GM12878 (cell line): Measurements from ENCODE around the gene XPNPEP2. TPM values are rescaled to one million over a fixed set of nuclear protein-coding genes. Genes with fewer than 3 reads are reported as not detected.

Experiments
- ATAC-seq: fragments of 200-7000 bp; cut with Tn5 transposase; 3 replicates; pipeline ENCODE4 v1.9.1; 2020; ENCODE audit warnings: mild to moderate bottlenecking, moderate library complexity
- BruUV-seq: library from RNA; stranded (reverse); fragments of 400-500 nt; replicated peaks from 2 replicates; lab custom pipeline; 2021; lab: Mats Ljungman, UMichigan
- CTCF ChIA-PET: fragments of 300-600 bp; sonication (Branson Sonifier 250); formaldehyde crosslinking; extraction: SDS; loops from one replicate; lab custom pipeline; 2021; ENCODE audit warnings: inconsistent platforms; lab: Yijun Ruan, JAX
- POLR2A ChIA-PET: fragments of 350-600 bp; formaldehyde crosslinking; extraction: SDS; loops from one replicate; lab custom pipeline; 2021; ENCODE audit warnings: inconsistent platforms; lab: Charles Lee
- RAD21 ChIA-PET: fragments of 300-600 bp; sonication (Branson Sonifier 250); formaldehyde crosslinking; loops from one replicate; lab custom pipeline; 2023; ENCODE audit warnings: antibody characterized with exemption; ENCODE audit not compliant: unreplicated experiment; lab: Charles Lee
- SMC1A ChIA-PET: fragments of 300-600 bp; sonication (Branson Sonifier 250); formaldehyde crosslinking; loops from one replicate; lab custom pipeline; 2023; ENCODE audit not compliant: unreplicated experiment, uncharacterized antibody; lab: Charles Lee
- DNase-seq: peaks from one replicate; pipeline ENCODE4 v3.0.0-alpha.2; 2011; ENCODE audit warnings: low read depth, low spot score
- FAIRE-seq: peaks from 3 replicates; lab custom pipeline; 2011; peaks lifted over from hg19 to GRCh38; lab: Jason Lieb, UNC
- H2AFZ ChIP-seq: 2 replicates; pipeline ENCODE4 v1.6.0; 2011; ENCODE audit warnings: low read depth, low read length, control low read depth; ENCODE audit not compliant: control insufficient read depth
- H3K27ac ChIP-seq: 2 replicates; pipeline ENCODE4 v1.5.1; 2011; ENCODE audit warnings: control low read depth; ENCODE audit not compliant: control insufficient read depth, insufficient read depth
- H3K27me3 ChIP-seq, 2 experiments: replicated peaks in 1 of 2; 2 replicates each; pipeline versions ENCODE4 v1.6.0 to v1.6.1; 2011; ENCODE audit warnings: low read length in 1 of 2; ENCODE audit not compliant: control insufficient read depth in 2 of 2, insufficient read depth in 2 of 2
- H3K36me3 ChIP-seq, 2 experiments: 2 replicates each; pipeline ENCODE4 v1.5.1; 2011; ENCODE audit warnings: low read length in 1 of 2; ENCODE audit not compliant: control insufficient read depth in 2 of 2, insufficient read depth in 2 of 2
- H3K4me1 ChIP-seq: 2 replicates; pipeline ENCODE4 v1.6.1; 2011; ENCODE audit warnings: mild to moderate bottlenecking, low read length, moderate library complexity, mixed read lengths; ENCODE audit not compliant: control insufficient read depth, insufficient read depth
- H3K4me2 ChIP-seq: 2 replicates; pipeline ENCODE4 v1.6.0; 2011; ENCODE audit warnings: control low read depth; ENCODE audit not compliant: control insufficient read depth, insufficient read depth
- H3K4me3 ChIP-seq: fragments of 200-600 bp; sonication (generic); 2 replicates; pipeline ENCODE4 v1.5.1; 2016
- H3K79me2 ChIP-seq: 2 replicates; pipeline ENCODE4 v1.6.0; 2011; ENCODE audit warnings: low read length; ENCODE audit not compliant: control insufficient read depth, insufficient read depth
- H3K9ac ChIP-seq: 2 replicates; pipeline ENCODE4 v1.8.0; 2011; ENCODE audit warnings: low read length, control low read depth, mixed read lengths; ENCODE audit not compliant: control insufficient read depth, insufficient read depth
- H3K9me3 ChIP-seq: replicated peaks from 3 replicates; pipeline ENCODE4 v1.5.1; 2011; ENCODE audit warnings: mild to moderate bottlenecking, low read length; ENCODE audit not compliant: control insufficient read depth, insufficient read depth
- H4K20me1 ChIP-seq: 2 replicates; pipeline ENCODE4 v1.6.0; 2011; ENCODE audit not compliant: control insufficient read depth, insufficient read depth
- CBFB ChIP-seq: IDR thresholded peaks from 2 replicates; pipeline ENCODE4 v1.6.1; 2016; ENCODE audit warnings: antibody characterized with exemption, low read depth
- HCFC1 ChIP-seq: fragments of 150-350 bp; IDR thresholded peaks from 2 replicates; pipeline ENCODE4 v1.6.1; 2014; ENCODE audit warnings: low read length
- JUND ChIP-seq: IDR thresholded peaks from 2 replicates; pipeline ENCODE4 v1.6.1; 2012; ENCODE audit warnings: low read depth, mild to moderate bottlenecking, low read length, improper control_type of control experiment, moderate library complexity
- MTA3 ChIP-seq: IDR thresholded peaks from 2 replicates; pipeline ENCODE4 v1.6.1; 2012; ENCODE audit warnings: low read length, inconsistent platforms, borderline replicate concordance
- MYB ChIP-seq: fragments of 150-350 bp; IDR thresholded peaks from 2 replicates; pipeline ENCODE4 v1.6.1; 2014; ENCODE audit warnings: mild to moderate bottlenecking, low read depth, low read length, borderline replicate concordance
- NFYB ChIP-seq: IDR thresholded peaks from 2 replicates; pipeline ENCODE4 v1.6.1; 2011; ENCODE audit warnings: low read depth, mild to moderate bottlenecking, low read length, improper control_type of control experiment, moderate library complexity; ENCODE audit not compliant: insufficient read depth
- NR2C1 ChIP-seq: fragments of 450-650 bp; IDR thresholded peaks from 2 replicates; pipeline ENCODE4 v1.6.1; 2017; ENCODE audit warnings: antibody characterized with exemption, mild to moderate bottlenecking, moderate library complexity
- PAX8 ChIP-seq: fragments of 450-650 bp; IDR thresholded peaks from 2 replicates; pipeline ENCODE4 v1.6.1; 2017; ENCODE audit warnings: mild to moderate bottlenecking, moderate library complexity
- PRDM15 ChIP-seq: fragments of 450-650 bp; formaldehyde crosslinking; IDR thresholded peaks from 2 replicates; pipeline ENCODE4 v1.4.0; 2020; ENCODE audit warnings: mild to moderate bottlenecking, moderate library complexity
- RAD21 ChIP-seq: IDR thresholded peaks from 2 replicates; pipeline ENCODE4 v1.6.1; 2011; ENCODE audit warnings: mild to moderate bottlenecking, low read depth, low read length, moderate library complexity; ENCODE audit not compliant: insufficient read depth
- RFX5 ChIP-seq: IDR thresholded peaks from 2 replicates; pipeline ENCODE4 v1.6.1; 2011; ENCODE audit warnings: low read depth, low read length, improper control_type of control experiment
- SPI1 ChIP-seq: IDR thresholded peaks from 2 replicates; pipeline ENCODE4 v1.6.1; 2011; ENCODE audit warnings: low read depth, mild to moderate bottlenecking, low read length, moderate library complexity, borderline replicate concordance; ENCODE audit not compliant: insufficient read depth
- ZNF274 ChIP-seq: IDR thresholded peaks from one replicate; pipeline ENCODE4 v1.8.0; 2011; ENCODE audit not compliant: insufficient read length, insufficient read depth
- ZNF622 ChIP-seq: fragments of 450-650 bp; IDR thresholded peaks from 2 replicates; pipeline ENCODE4 v1.6.1; 2017; ENCODE audit warnings: mild to moderate bottlenecking, inconsistent platforms
- WGBS: methylation state at CpG from one replicate; pipeline ENCODE4 v1.1.6; 2016; ENCODE audit warnings: low lambda C conversion rate; ENCODE audit not compliant: insufficient replicate concordance, insufficient coverage; ENCODE audit errors: missing lambda C conversion rate; 5-methylcytosine and 5-hydroxymethylcytosine counted together
- in situ Hi-C: fragments of 300-500 bp; cut with MboI; formaldehyde crosslinking; loops from 9 replicates; pipeline ENCODE4 v1.14.3; 2018; ENCODE audit warnings: mixed read lengths
- intact Hi-C: fragments of 100-400 bp; cut with micrococcal nuclease; formaldehyde crosslinking; loops from one replicate; pipeline ENCODE4 v1.14.2; 2022; ENCODE audit not compliant: unreplicated experiment
- polyA plus RNA-seq, 11 experiments: library from polyadenylated mRNA; depleted of rRNA in 4 of 11; unstranded in 6 of 11; stranded (reverse) in 5 of 11; fragments of >200 nt; fragmentation: Nextera tagmentation in 4 of 11; fragmentation: Illumina TruSeq in 1 of 11; extraction: Ambion mirVana in 4 of 11; extraction: Trizol in 1 of 11; gene quantifications; 1 replicate in 1 of 11; 2 replicates in 10 of 11; pipeline versions ENCODE4 v1.2.1 to v1.2.3, GENCODE V29; 2011 to 2016; ENCODE audit warnings: inconsistent platforms in 2 of 11, missing spikeins in 2 of 11, low read depth in 1 of 11
- total RNA-seq, 4 experiments: library from RNA; depleted of rRNA in 3 of 4; stranded (reverse); fragments of >200 nt in 3 of 4; fragmentation: Illumina TruSeq in 1 of 4; extraction: Trizol in 1 of 4; gene quantifications; 2 replicates each; pipeline versions ENCODE4 v1.2.1 to v1.2.3, GENCODE V29; 2013 to 2021
- TF ChIP-seq, protein P1 (sequence below): IDR thresholded peaks from 2 replicates; pipeline ENCODE4 v1.6.1; 2011; ENCODE audit warnings: mild to moderate bottlenecking, low read depth, low read length, moderate library complexity; ENCODE audit not compliant: insufficient replicate concordance
- TF ChIP-seq, protein P2 (sequence below): fragments of 450-650 bp; IDR thresholded peaks from 2 replicates; pipeline ENCODE4 v1.6.1; 2014; ENCODE audit warnings: mild to moderate bottlenecking
- TF ChIP-seq, protein P3 (sequence below): IDR thresholded peaks from 2 replicates; pipeline ENCODE4 v1.6.1; 2012; ENCODE audit warnings: low read length, inconsistent platforms

The XPNPEP2 gene
- total and polyA plus RNA-seq, 10 of the 15 experiments (the other 5 are each of a cell fraction or from before 2014, with no cell fraction given) = 0.04 to 0.37 (median 0.15) TPM

DNA sequence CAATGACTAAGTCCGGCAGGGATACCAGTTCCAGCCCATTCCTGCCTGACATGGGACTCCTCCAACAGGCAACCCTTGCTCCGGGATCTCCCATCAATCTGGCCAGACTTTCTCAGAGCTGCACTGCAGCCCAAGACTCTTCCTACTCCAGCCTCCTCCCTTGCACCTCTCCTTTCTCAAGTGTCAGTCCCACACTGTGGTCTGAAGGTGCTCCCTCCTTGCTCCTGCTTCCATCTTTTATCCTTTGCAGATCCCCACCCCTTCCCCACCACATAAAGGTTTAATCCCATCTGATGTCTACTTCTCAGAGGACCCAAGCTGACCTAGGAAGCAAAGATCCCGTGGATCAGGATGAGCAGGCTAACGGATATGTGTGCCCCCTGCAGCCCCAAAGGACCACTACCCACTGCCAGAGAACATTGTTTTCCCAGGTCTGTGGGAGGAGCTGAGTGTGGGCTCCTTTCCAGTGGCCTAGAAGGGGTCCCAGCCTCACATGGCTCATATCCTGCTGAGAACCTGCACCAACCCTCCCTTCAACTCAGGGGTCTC is 33.3 kb upstream of the XPNPEP2 start (continued):
- TF ChIP-seq, protein P1, sequence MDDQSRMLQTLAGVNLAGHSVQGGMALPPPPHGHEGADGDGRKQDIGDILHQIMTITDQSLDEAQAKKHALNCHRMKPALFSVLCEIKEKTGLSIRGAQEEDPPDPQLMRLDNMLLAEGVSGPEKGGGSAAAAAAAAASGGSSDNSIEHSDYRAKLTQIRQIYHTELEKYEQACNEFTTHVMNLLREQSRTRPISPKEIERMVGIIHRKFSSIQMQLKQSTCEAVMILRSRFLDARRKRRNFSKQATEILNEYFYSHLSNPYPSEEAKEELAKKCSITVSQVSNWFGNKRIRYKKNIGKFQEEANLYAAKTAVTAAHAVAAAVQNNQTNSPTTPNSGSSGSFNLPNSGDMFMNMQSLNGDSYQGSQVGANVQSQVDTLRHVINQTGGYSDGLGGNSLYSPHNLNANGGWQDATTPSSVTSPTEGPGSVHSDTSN = no peak

DNA sequence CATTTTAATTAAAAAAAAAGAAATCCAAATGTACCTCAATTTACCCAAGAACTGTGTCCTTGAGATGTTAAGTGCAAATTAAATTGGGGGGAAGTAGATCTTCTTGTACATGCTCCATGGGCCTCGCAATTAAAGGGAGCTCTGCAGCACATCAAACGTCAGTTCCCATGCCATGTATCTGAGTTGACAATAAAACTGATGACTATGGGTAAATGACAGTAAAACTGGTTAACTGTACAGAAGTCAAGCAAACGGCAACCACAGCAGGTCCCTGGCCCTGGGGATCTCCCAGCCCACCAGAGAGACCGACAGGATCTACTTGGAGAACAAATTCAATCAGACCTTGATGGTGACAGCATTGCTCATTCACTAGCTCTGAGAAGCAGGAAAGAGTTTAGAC is 32.8 kb upstream of the XPNPEP2 start:
- intact Hi-C loops (no loop called here), in situ Hi-C loops (no loop called here)
- H3K9ac ChIP-seq = no peak overlapping the region
- POLR2A ChIA-PET = no interaction called here
- ATAC-seq = no peak
- DNase-seq = no peak
- WGBS = 33% methylated on average over 4 of the region's 4 CpGs
- CTCF ChIA-PET = interaction anchor here (1.3 kb wide), 1 partner anchor 21 kb away, joined by 3 read pairs; no protein-coding TSS in a partner anchor
- 0 out of 3 replicates have a peak, but pooled peaks cover 2% of the 10 kb centered on the region for H3K9me3 ChIP-seq
- H3K79me2 ChIP-seq = no peaks in the 10 kb centered on the region
- no TSS peak for BruUV-seq
- no peaks in the 10 kb centered on the region for H3K36me3 ChIP-seq
- no peak overlapping the region for H3K4me2 ChIP-seq
- FAIRE-seq = no peak
- H3K27me3 ChIP-seq = no peaks in the 10 kb centered on the region
- no peak overlapping the region for H2AFZ ChIP-seq
- no peak overlapping the region for H3K27ac ChIP-seq
- no peaks in the 10 kb centered on the region for H3K4me1 ChIP-seq
- no peaks in the 10 kb centered on the region for H4K20me1 ChIP-seq
- RAD21 ChIA-PET = no interaction called here
- SMC1A ChIA-PET = no interaction called here
- H3K4me3 ChIP-seq = no peak overlapping the region
- TF ChIP-seq, protein P2, sequence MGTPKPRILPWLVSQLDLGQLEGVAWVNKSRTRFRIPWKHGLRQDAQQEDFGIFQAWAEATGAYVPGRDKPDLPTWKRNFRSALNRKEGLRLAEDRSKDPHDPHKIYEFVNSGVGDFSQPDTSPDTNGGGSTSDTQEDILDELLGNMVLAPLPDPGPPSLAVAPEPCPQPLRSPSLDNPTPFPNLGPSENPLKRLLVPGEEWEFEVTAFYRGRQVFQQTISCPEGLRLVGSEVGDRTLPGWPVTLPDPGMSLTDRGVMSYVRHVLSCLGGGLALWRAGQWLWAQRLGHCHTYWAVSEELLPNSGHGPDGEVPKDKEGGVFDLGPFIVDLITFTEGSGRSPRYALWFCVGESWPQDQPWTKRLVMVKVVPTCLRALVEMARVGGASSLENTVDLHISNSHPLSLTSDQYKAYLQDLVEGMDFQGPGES = no peak
- no peak for TF ChIP-seq MYB
- TF ChIP-seq RAD21 = no peak
- no peak for TF ChIP-seq NR2C1
- no peak for TF ChIP-seq RFX5
- no peak for TF ChIP-seq NFYB
- no peak for TF ChIP-seq HCFC1
- TF ChIP-seq PAX8 = no peak
- TF ChIP-seq JUND = no peak
- no peak for TF ChIP-seq MTA3
- TF ChIP-seq, protein P3, sequence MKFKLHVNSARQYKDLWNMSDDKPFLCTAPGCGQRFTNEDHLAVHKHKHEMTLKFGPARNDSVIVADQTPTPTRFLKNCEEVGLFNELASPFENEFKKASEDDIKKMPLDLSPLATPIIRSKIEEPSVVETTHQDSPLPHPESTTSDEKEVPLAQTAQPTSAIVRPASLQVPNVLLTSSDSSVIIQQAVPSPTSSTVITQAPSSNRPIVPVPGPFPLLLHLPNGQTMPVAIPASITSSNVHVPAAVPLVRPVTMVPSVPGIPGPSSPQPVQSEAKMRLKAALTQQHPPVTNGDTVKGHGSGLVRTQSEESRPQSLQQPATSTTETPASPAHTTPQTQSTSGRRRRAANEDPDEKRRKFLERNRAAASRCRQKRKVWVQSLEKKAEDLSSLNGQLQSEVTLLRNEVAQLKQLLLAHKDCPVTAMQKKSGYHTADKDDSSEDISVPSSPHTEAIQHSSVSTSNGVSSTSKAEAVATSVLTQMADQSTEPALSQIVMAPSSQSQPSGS = no peak
- no peak for TF ChIP-seq ZNF274
- TF ChIP-seq PRDM15 = no peak
- TF ChIP-seq CBFB = no peak
- TF ChIP-seq SPI1 = no peak
- no peak for TF ChIP-seq ZNF622
